Measurements from ENCODE around the gene CARD10. TPM values are rescaled to one million over a fixed set of nuclear protein-coding genes. Genes with fewer than 3 reads are reported as not detected.

Gene CARD10
- total and polyA plus RNA-seq, 2 donors, result 1.1 to 4.2 TPM

DNA sequence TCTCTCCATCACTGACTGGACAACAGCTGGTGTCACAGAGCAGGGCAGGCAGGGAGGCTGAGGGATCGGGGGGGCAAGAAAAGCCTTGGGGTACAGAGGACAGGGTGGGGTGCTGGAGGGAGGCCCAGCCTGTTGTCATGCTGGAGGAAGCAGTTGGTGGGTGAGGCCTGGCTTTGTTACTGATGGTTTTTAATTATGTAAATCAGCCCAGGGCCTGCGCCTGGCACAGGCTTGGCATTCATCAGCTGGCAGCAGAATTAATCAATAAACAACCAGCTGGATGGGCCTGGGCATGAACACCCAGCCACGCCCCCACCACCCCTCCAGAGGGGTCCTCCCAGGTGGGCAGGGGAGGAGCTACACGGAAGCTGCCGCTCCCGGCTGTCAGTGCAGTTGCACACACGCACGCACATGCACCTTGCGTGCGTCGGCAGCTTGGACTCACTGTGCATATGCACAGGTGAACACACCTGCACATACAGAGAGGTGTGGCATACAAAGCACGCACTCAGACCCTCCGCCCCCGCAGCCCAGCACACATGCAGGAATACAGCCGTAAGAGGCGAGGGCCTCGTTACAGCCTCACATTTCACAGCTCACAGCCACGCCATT, 70.6 kb downstream of the CARD10 start:
- WGBS, result 90% methylated on average over 18 of the region's 18 CpGs

DNA sequence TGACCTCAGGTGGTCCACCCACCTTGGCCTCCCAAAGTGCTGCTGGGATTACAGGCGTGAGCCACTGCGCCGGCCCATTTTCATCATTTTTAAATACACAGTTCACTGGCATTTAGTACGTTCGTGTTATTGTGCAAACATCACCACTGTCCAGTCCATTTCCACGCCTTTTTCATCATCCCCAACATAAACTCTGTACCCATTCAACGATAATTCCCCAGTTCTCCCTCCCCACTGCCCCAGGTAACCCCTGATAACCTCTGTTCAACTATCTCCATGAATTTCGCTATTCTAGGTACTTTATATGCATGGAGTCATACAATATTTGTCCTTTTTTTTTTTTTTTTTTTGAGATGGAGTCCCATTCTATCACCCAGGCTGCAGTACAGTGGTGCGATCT, 73.7 kb downstream of the CARD10 start:
- H3K27ac ChIP-seq (ENCODE audit: low read depth in 1 of 2, low read length in 1 of 2), result no peak overlapping the region
- WGBS, result 95% methylated on average over 9 of the region's 9 CpGs
- H3K36me3 ChIP-seq (ENCODE audit: control insufficient read depth in 2 of 2, insufficient read depth in 2 of 2, low read length in 1 of 2), result no peaks in the 10 kb centered on the region
- H3K4me1 ChIP-seq (ENCODE audit: control insufficient read depth in 2 of 2, insufficient read depth in 2 of 2, low read length in 2 of 2), result peaks cover 0 to 7% of the 10 kb centered on the region in 2 donors
- DNase-seq (ENCODE audit: low read depth in 6 of 9, low spot score in 9 of 9), result no peak
- peaks cover 0 to 3% of the 10 kb centered on the region in 2 donors for H3K9me3 ChIP-seq (ENCODE audit: control insufficient read depth in 2 of 2, insufficient read depth in 1 of 2, low read length in 1 of 2)
- H3K4me3 ChIP-seq (ENCODE audit: low read length in 2 of 2), result no peak overlapping the region
- H3K27me3 ChIP-seq (ENCODE audit: control insufficient read depth in 2 of 2, insufficient read depth in 1 of 2, low read length in 1 of 2), result peaks cover 0 to 16% of the 10 kb centered on the region in 2 donors

More for the DNA sequence above, 70.6 kb downstream of the CARD10 start:
- Histone ChIP-seq H3K27me3 (ENCODE audit: control insufficient read depth in 2 of 2, insufficient read depth in 1 of 2, low read length in 1 of 2) (peaks cover 0 to 14% of the 10 kb centered on the region in 2 donors), H3K4me1 (ENCODE audit: control insufficient read depth in 2 of 2, insufficient read depth in 2 of 2, low read length in 2 of 2) (peaks cover 0 to 10% of the 10 kb centered on the region in 2 donors), H3K9me3 (ENCODE audit: control insufficient read depth in 2 of 2, insufficient read depth in 1 of 2, low read length in 1 of 2) (no peaks in the 10 kb centered on the region), H3K4me3 (ENCODE audit: low read length in 2 of 2) (no peak overlapping the region), H3K27ac (ENCODE audit: low read depth in 1 of 2, low read length in 1 of 2) (no peak overlapping the region), H3K36me3 (ENCODE audit: control insufficient read depth in 2 of 2, insufficient read depth in 2 of 2, low read length in 1 of 2) (no peaks in the 10 kb centered on the region)
- no peak for DNase-seq (ENCODE audit: low read depth in 6 of 9, low spot score in 9 of 9)

DNA sequence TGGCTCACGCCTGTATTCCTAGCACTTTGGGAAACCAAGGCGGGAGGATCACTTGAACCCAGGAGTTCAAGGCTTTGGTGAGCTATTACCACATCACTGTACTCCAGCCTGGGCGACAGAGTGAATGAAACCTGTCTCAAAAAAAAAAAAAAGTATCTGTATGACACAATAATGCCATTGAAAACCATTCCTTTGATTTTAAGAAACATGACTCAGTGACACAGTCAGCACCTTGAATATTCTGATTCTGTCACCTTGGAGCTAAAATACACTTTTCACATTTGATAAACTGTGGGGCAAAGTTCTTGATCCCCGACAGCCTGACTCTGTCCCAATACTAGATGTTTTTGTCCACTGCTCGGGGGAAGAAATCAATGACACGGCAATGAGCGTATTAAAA, 75.2 kb downstream of the CARD10 start:
- no peak overlapping the region for H3K27ac ChIP-seq (ENCODE audit: low read depth in 1 of 2, low read length in 1 of 2)
- peaks cover 0 to 18% of the 10 kb centered on the region in 2 donors for H3K27me3 ChIP-seq (ENCODE audit: control insufficient read depth in 2 of 2, insufficient read depth in 1 of 2, low read length in 1 of 2)
- no peak for DNase-seq (ENCODE audit: low read depth in 6 of 9, low spot score in 9 of 9)
- peaks cover 0 to 6% of the 10 kb centered on the region in 2 donors for H3K9me3 ChIP-seq (ENCODE audit: control insufficient read depth in 2 of 2, insufficient read depth in 1 of 2, low read length in 1 of 2)
- 94% methylated on average over 7 of the region's 7 CpGs for WGBS
- H3K4me1 ChIP-seq (ENCODE audit: control insufficient read depth in 2 of 2, insufficient read depth in 2 of 2, low read length in 2 of 2), result no peaks in the 10 kb centered on the region
- no peak overlapping the region for H3K4me3 ChIP-seq (ENCODE audit: low read length in 2 of 2)
- no peaks in the 10 kb centered on the region for H3K36me3 ChIP-seq (ENCODE audit: control insufficient read depth in 2 of 2, insufficient read depth in 2 of 2, low read length in 1 of 2)

DNA sequence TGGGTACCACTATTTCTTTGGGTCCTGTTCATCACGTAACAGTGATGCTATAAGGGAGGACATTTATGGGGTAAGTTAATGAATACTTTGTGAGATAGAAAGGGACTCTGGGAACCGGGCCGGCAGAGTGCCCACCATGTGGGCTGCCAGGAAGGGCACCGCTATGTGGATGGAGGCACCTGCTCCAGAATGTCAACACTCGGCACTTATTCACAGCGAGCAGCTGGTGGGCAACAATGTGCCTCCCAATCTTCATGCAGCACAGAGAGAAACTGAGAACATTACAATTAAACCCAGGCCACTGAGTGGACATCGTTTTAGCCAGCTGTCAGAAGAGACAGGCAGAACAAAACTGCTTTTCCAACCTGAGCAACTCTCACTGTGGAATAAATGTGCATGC, 76.1 kb downstream of the CARD10 start:
- Histone ChIP-seq H3K27me3 (ENCODE audit: control insufficient read depth in 2 of 2, insufficient read depth in 1 of 2, low read length in 1 of 2) (peaks cover 0 to 18% of the 10 kb centered on the region in 2 donors), H3K36me3 (ENCODE audit: control insufficient read depth in 2 of 2, insufficient read depth in 2 of 2, low read length in 1 of 2) (no peaks in the 10 kb centered on the region), H3K4me1 (ENCODE audit: control insufficient read depth in 2 of 2, insufficient read depth in 2 of 2, low read length in 2 of 2) (no peaks in the 10 kb centered on the region), H3K9me3 (ENCODE audit: control insufficient read depth in 2 of 2, insufficient read depth in 1 of 2, low read length in 1 of 2) (peaks cover 0 to 6% of the 10 kb centered on the region in 2 donors), H3K4me3 (ENCODE audit: low read length in 2 of 2) (no peak overlapping the region), H3K27ac (ENCODE audit: low read depth in 1 of 2, low read length in 1 of 2) (no peak overlapping the region)
- WGBS, result 94% methylated on average over 7 of the region's 7 CpGs
- no peak for DNase-seq (ENCODE audit: low read depth in 6 of 9, low spot score in 9 of 9)

DNA sequence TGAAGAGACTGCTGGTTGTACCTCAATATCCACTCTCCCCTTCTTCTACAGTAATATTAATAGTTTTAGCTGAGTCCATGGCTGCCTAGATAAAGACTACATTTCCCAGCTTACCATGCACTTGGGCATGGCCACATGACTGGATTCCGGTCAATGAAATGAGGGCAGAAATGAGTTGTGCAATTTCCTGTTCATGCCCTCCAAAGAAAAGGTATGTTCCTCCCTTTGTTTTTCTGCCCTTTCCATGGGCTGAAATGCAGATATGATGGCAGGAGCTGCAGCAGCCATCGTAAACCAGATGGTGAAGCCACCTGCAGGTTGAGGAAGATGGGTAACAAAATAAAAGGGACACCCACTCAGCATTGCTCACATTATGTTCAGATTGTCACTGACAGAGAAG, 76.7 kb downstream of the CARD10 start:
- Histone ChIP-seq H3K36me3 (ENCODE audit: control insufficient read depth in 2 of 2, insufficient read depth in 2 of 2, low read length in 1 of 2) (no peaks in the 10 kb centered on the region), H3K4me3 (ENCODE audit: low read length in 2 of 2) (no peak overlapping the region), H3K9me3 (ENCODE audit: control insufficient read depth in 2 of 2, insufficient read depth in 1 of 2, low read length in 1 of 2) (peaks cover 0 to 6% of the 10 kb centered on the region in 2 donors), H3K27me3 (ENCODE audit: control insufficient read depth in 2 of 2, insufficient read depth in 1 of 2, low read length in 1 of 2) (peaks cover 0 to 20% of the 10 kb centered on the region in 2 donors), H3K4me1 (ENCODE audit: control insufficient read depth in 2 of 2, insufficient read depth in 2 of 2, low read length in 2 of 2) (no peaks in the 10 kb centered on the region), H3K27ac (ENCODE audit: low read depth in 1 of 2, low read length in 1 of 2) (no peak overlapping the region)
- WGBS, result 79% methylated on average over 2 of the region's 2 CpGs
- no peak for DNase-seq (ENCODE audit: low read depth in 6 of 9, low spot score in 9 of 9)

DNA sequence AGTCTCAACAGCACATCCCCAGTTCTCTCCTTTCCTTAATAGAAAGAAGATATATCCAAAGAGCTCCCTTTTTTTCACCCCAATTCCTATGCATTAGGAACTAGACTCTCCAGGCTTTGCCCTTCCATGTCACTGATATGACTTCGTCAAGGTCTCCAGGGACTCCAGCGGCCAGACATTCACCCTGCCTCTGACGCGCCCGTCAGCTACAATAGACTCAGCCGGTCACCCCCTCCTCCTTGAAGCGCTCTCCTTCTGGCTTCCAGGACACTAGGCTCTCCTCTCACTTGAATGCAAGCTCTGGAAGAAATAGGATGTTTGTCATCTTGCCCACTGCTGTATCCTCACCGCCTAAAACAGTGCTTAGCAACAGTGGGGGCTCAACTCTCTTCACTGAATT, 77.1 kb downstream of the CARD10 start:
- DNase-seq (ENCODE audit: low read depth in 6 of 9, low spot score in 9 of 9), result no peak

DNA sequence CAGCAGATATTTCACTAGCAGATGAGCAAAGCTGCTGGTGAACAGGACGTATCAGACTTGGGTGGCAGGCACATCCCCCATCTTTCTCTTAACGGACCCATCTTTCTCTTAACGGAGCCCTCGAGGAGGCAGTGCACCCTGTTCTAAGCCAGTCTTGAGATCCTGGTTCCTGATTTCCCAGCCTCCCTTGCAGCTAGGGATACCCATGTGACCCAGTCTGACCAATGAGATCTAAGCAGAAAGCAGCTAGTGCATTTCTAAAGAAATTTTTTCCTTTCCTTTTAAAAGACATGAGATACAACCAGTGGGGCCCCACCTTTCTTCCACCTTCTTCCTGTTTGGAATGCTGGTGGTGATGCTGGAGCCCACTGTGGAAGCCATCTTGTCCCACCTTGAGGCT, 78.3 kb downstream of the CARD10 start:
- 96% methylated on average over 4 of the region's 4 CpGs for WGBS
- Histone ChIP-seq H3K27me3 (ENCODE audit: control insufficient read depth in 2 of 2, insufficient read depth in 1 of 2, low read length in 1 of 2) (peaks cover 0 to 16% of the 10 kb centered on the region in 2 donors), H3K36me3 (ENCODE audit: control insufficient read depth in 2 of 2, insufficient read depth in 2 of 2, low read length in 1 of 2) (no peaks in the 10 kb centered on the region), H3K4me3 (ENCODE audit: low read length in 2 of 2) (no peak overlapping the region), H3K27ac (ENCODE audit: low read depth in 1 of 2, low read length in 1 of 2) (no peak overlapping the region), H3K4me1 (ENCODE audit: control insufficient read depth in 2 of 2, insufficient read depth in 2 of 2, low read length in 2 of 2) (no peaks in the 10 kb centered on the region), H3K9me3 (ENCODE audit: control insufficient read depth in 2 of 2, insufficient read depth in 1 of 2, low read length in 1 of 2) (peaks cover 0 to 6% of the 10 kb centered on the region in 2 donors)
- DNase-seq (ENCODE audit: low read depth in 6 of 9, low spot score in 9 of 9), result no peak

More for the DNA sequence above, 77.1 kb downstream of the CARD10 start:
- Histone ChIP-seq H3K9me3 (ENCODE audit: control insufficient read depth in 2 of 2, insufficient read depth in 1 of 2, low read length in 1 of 2) (peaks cover 0 to 6% of the 10 kb centered on the region in 2 donors), H3K36me3 (ENCODE audit: control insufficient read depth in 2 of 2, insufficient read depth in 2 of 2, low read length in 1 of 2) (no peaks in the 10 kb centered on the region), H3K4me1 (ENCODE audit: control insufficient read depth in 2 of 2, insufficient read depth in 2 of 2, low read length in 2 of 2) (no peaks in the 10 kb centered on the region), H3K27ac (ENCODE audit: low read depth in 1 of 2, low read length in 1 of 2) (no peak overlapping the region), H3K4me3 (ENCODE audit: low read length in 2 of 2) (no peak overlapping the region), H3K27me3 (ENCODE audit: control insufficient read depth in 2 of 2, insufficient read depth in 1 of 2, low read length in 1 of 2) (peaks cover 0 to 18% of the 10 kb centered on the region in 2 donors)
- WGBS, result 90% methylated on average over 8 of the region's 8 CpGs

Other genes starting within 250 kb of the CARD10 start
- gene CYTH4, start 236.9 kb downstream of the CARD10 start, total RNA-seq, result 24.7 TPM
- 54.6 TPM for gene CYTH4, start 236.9 kb downstream of the CARD10 start, polyA plus RNA-seq
- gene ELFN2, start 91.9 kb downstream of the CARD10 start, total RNA-seq, result 0.28 TPM
- 1.5 TPM for gene ELFN2, start 91.9 kb downstream of the CARD10 start, polyA plus RNA-seq
- gene MFNG, start 33.0 kb downstream of the CARD10 start, total RNA-seq, result 56.4 TPM
- 27.7 TPM for gene MFNG, start 33.0 kb downstream of the CARD10 start, polyA plus RNA-seq
- 1.7 TPM for gene CDC42EP1, start 41.1 kb upstream of the CARD10 start, total RNA-seq
- gene CDC42EP1, start 41.1 kb upstream of the CARD10 start, polyA plus RNA-seq, result 5.8 TPM
- 65.1 TPM for gene LGALS2, start 60.7 kb upstream of the CARD10 start, total RNA-seq
- 42.3 TPM for gene LGALS2, start 60.7 kb upstream of the CARD10 start, polyA plus RNA-seq
- gene GGA1, start 89.4 kb upstream of the CARD10 start, total RNA-seq, result 20.1 TPM
- 99.5 TPM for gene GGA1, start 89.4 kb upstream of the CARD10 start, polyA plus RNA-seq
- 21.3 TPM for gene SH3BP1, start 120.3 kb upstream of the CARD10 start, total RNA-seq
- 23.0 TPM for gene SH3BP1, start 120.3 kb upstream of the CARD10 start, polyA plus RNA-seq
- 25.0 TPM for gene PDXP, start 139.3 kb upstream of the CARD10 start, total RNA-seq
- 8.9 TPM for gene PDXP, start 139.3 kb upstream of the CARD10 start, polyA plus RNA-seq
- gene LGALS1, start 156.2 kb upstream of the CARD10 start, total RNA-seq, result 482 TPM
- gene LGALS1, start 156.2 kb upstream of the CARD10 start, polyA plus RNA-seq, result 554 TPM
- 32.6 TPM for gene NOL12, start 166.9 kb upstream of the CARD10 start, total RNA-seq
- gene NOL12, start 166.9 kb upstream of the CARD10 start, polyA plus RNA-seq, result 26.6 TPM
- gene TRIOBP, start 177.6 kb upstream of the CARD10 start, total RNA-seq, result 19.5 TPM
- gene TRIOBP, start 177.6 kb upstream of the CARD10 start, polyA plus RNA-seq, result 29.8 TPM

Data from thymus (tissue), 11 donors.